OCI-LY7 (cell line): Measurements from ENCODE around the gene INTS2.

Experiments used
- CTCF ChIP-seq: fragments of 200-600 bp; sonication (generic); conservative IDR thresholded peaks from 2 replicates; pipeline ENCODE4 v1.5.1; 2014; ENCODE audit warnings: mild to moderate bottlenecking, antibody characterized with exemption, low read length, moderate library complexity, mixed read lengths
- EZH2phosphoT487 ChIP-seq: fragments of 200-600 bp; sonication (generic); IDR thresholded peaks from 2 replicates; pipeline ENCODE4 v1.6.1; 2018; ENCODE audit warnings: low read depth, borderline replicate concordance, mild to moderate bottlenecking, mixed run types, antibody characterized with exemption, low read length, moderate library complexity, mixed read lengths

- TF ChIP-seq CTCF = no peak
- no peak for TF ChIP-seq EZH2phosphoT487
Observed at GRCh38 chr17:61875804-61876203, 52.0 kb downstream of the INTS2 start.
